ENCODE results near the gene CERS6.

CERS6 gene

DNA sequence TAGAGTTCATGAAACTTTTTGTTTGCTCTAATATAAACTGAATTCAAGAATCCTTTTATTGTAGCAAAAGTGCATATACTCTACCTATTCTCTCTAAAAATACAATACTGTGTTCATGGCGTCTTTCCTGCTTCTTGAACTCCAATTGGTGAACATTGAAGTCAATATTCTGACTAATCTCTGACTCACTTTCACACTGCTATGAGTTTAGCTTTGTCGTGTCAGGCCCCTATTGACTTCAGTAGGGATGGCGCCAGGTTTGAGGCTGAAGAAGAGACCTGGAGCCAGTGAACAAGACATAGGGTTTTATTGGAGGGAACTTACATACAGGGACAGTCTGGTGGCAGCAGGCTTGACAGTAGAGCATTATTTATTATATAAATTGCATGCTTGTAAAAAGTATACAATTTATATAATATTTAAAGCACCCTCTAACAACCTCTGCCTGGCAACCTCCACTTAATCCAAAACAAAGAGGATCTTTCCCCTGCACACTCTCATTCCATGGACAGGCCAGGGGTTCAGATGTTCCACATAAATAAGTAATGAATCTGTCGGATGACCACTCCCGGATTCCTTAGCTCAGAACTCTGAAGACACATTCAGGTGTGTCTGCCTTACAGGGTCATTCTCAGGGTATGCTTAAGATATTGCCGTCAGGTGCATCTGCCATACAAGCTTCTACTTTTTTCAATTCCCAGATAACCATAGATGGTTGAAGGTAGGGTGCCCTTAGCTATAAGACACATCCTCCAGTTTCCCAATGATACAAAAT, 141.0 kb downstream of the CERS6 start:
- Mint-ChIP-seq H3K9me3 (no peaks in the 10 kb centered on the region), H3K27me3 (no peaks in the 10 kb centered on the region), H3K4me1 (ENCODE audit: low read depth) (peaks cover 59% of the 10 kb centered on the region), H3K27ac (no peak overlapping the region), H3K36me3 (ENCODE audit: low read depth) (no peaks in the 10 kb centered on the region), H3K4me3 (no peak overlapping the region)
- intact Hi-C loops (cut with micrococcal nuclease), result no loop called here

DNA sequence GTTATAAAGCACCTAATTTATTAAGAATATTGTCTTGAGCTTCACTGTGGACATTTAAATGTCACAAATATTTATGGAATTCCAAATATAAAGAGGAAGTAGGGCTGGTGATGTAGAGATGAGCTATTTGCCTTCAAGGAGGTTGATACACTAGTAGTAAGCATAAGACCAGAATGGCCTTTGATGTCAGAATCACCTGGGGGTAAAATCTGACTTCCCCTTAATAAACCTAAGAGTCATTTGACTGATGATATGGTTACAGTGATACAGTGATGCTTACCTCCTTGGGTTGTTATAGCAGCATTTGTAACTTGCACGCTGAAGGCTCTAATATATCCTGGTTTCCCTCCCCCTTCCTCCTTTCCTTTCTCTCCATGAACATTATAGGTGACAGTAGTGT, 143.7 kb downstream of the CERS6 start:
- Mint-ChIP-seq H3K9me3 (peaks cover 10% of the 10 kb centered on the region), H3K4me1 (ENCODE audit: low read depth) (peaks cover 70% of the 10 kb centered on the region), H3K4me3 (no peak overlapping the region), H3K27ac (peak overlapping the region; percentile 13), H3K36me3 (ENCODE audit: low read depth) (peaks cover 11% of the 10 kb centered on the region), H3K27me3 (no peaks in the 10 kb centered on the region)
- intact Hi-C loops (cut with micrococcal nuclease), result no loop called here

DNA sequence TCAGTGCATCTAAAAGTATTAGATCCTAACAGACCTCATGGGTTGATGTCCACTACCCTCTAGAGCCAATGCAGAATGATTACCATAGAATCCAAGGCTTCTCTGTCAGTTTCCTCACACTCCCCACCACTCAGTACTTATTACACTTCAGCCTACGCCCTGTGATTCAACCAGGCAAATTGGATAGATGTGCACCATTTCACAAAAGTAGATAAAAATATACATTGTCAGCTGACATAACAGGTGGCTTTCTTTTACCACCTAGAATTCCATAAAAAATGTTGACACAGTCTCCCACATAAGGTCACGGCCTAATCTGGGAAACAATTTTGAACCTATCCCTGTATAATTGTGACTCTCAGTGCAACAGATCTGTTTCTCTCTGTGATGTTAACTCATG, 144.9 kb downstream of the CERS6 start:
- H3K4me1 Mint-ChIP-seq (ENCODE audit: low read depth), result peaks cover 64% of the 10 kb centered on the region
- peaks cover 22% of the 10 kb centered on the region for H3K9me3 Mint-ChIP-seq
- H3K4me3 Mint-ChIP-seq, result no peak overlapping the region
- no peaks in the 10 kb centered on the region for H3K27me3 Mint-ChIP-seq
- intact Hi-C loops (cut with micrococcal nuclease), result no loop called here
- H3K36me3 Mint-ChIP-seq (ENCODE audit: low read depth), result peaks cover 24% of the 10 kb centered on the region
- peak overlapping the region; percentile 13 for H3K27ac Mint-ChIP-seq

DNA sequence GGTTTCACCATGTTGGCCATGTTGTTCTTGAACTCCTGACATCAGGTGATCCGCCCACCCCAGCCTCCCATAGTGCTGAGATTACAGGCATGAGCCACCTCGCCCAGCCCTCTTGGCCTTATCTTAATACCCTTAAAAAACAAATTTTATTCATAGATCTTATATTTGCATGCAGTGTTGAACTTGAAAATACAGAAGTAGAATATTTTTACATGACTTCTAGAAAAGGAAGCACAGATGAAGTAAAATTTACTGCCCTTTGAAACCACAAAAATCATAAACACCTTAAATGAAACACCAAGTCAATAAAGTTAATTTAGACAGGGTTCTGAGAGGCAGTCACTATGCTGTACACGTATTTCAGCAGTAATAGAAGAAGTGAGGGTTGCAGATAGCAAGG, 145.7 kb downstream of the CERS6 start:
- no peak overlapping the region for H3K4me3 Mint-ChIP-seq
- H3K9me3 Mint-ChIP-seq, result peaks cover 30% of the 10 kb centered on the region
- peaks cover 30% of the 10 kb centered on the region for H3K36me3 Mint-ChIP-seq (ENCODE audit: low read depth)
- H3K27ac Mint-ChIP-seq, result peak overlapping the region; percentile 13
- no peaks in the 10 kb centered on the region for H3K27me3 Mint-ChIP-seq
- peaks cover 70% of the 10 kb centered on the region for H3K4me1 Mint-ChIP-seq (ENCODE audit: low read depth)
- intact Hi-C loops (cut with micrococcal nuclease), result no loop called here

DNA sequence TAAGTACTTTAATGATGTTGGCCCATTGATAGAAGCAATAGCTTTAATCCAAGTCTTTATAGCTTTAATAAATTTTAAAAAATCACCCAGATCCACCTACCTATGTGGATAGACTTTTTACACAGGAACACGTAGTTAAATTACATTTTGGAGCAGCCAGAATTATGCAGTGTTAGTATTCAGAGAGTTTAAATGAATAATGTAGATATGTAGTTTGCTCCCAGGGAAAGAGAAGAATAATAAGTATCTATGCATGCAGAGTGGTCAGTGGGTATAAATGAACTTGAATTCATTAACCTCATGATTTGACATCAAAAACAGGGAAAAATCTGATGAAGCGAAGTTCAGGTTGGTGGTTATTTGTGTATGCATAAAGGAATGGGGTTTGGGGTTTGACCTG, 146.3 kb downstream of the CERS6 start:
- Mint-ChIP-seq H3K36me3 (ENCODE audit: low read depth) (peaks cover 30% of the 10 kb centered on the region), H3K9me3 (peaks cover 30% of the 10 kb centered on the region), H3K4me1 (ENCODE audit: low read depth) (peaks cover 70% of the 10 kb centered on the region), H3K4me3 (no peak overlapping the region), H3K27me3 (no peaks in the 10 kb centered on the region), H3K27ac (peak overlapping the region; percentile 13)
- intact Hi-C loops (cut with micrococcal nuclease), result no loop called here

DNA sequence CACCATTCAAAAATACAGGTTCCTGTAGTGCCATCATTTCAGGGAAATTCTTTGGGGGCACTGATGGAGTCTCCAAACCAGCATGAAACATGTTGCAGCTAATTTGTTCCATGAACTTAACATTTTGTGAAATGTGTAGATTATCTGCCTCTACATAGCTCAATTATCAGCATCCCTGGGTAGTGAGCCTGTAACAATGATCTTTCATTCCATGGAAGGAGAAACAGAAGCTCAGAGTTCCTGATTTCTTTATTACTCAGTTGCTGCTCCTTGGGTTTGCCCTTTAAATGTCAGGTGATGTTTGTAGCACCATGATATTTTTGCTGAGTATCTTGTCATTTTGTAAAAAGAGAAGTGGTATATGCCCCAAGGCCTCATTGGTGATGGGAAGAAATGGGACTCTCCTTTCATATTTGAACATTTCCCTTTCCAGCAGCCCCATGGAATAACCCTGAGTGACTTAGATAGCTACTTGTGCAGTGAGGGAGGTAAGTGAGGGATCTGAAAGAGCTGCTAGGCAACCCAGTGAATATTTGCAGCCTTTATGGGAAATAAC, 146.9 kb downstream of the CERS6 start:
- Mint-ChIP-seq H3K4me3 (no peak overlapping the region), H3K36me3 (ENCODE audit: low read depth) (peaks cover 30% of the 10 kb centered on the region), H3K27me3 (no peaks in the 10 kb centered on the region), H3K9me3 (peaks cover 30% of the 10 kb centered on the region), H3K27ac (peak overlapping the region; percentile 13), H3K4me1 (ENCODE audit: low read depth) (peaks cover 70% of the 10 kb centered on the region)
- intact Hi-C loops (cut with micrococcal nuclease), result no loop called here

DNA sequence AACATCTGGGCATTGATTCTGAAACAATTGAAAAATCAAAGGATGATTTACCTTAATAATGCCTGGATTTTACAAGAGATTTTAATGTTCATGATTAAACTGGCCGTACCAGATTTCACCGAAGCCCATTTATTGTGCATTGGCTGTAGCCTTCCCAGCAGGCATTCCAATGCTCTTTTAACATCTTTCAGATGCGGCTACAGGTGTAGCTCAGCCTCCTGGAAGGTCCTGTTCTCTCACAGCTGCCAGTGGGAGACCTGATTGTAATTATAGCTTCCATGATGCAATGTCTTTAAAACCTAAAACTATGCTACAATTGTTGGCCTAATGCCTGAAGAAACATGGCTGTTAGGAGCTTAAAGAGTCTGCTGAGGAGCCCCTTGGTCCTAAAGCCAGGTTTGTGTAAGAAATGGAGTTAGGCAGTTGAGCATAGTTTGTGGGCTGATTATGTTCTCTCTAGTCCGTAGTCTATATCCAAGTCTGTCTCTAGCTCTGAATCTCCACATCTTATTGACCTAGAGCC, 147.4 kb downstream of the CERS6 start:
- no peaks in the 10 kb centered on the region for H3K27me3 Mint-ChIP-seq
- H3K36me3 Mint-ChIP-seq (ENCODE audit: low read depth), result peaks cover 30% of the 10 kb centered on the region
- no peak overlapping the region for H3K4me3 Mint-ChIP-seq
- peak overlapping the region; percentile 13 for H3K27ac Mint-ChIP-seq
- peaks cover 30% of the 10 kb centered on the region for H3K9me3 Mint-ChIP-seq
- intact Hi-C loops (cut with micrococcal nuclease), result no loop called here
- peaks cover 70% of the 10 kb centered on the region for H3K4me1 Mint-ChIP-seq (ENCODE audit: low read depth)

DNA sequence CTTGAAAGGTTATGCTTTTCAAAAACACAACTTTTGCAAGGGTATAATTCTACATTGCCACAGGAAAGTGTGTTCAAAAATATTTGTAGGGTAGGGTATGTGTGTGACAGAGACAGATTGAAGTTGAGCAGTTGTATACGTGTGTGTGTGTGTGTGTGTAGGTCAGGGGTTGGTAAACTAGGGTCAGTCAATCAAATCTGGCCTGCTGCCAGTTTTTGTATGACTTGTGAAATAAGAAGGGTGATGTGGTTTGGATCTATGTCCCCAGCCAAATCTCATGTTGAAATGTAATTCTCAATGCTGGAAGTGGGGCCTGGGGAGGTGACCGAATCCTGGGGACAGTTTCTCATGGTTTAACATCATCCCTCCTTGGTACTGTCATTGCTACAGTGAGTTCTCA, 148.2 kb downstream of the CERS6 start:
- intact Hi-C loops (cut with micrococcal nuclease), result no loop called here
- H3K4me1 Mint-ChIP-seq (ENCODE audit: low read depth), result peaks cover 64% of the 10 kb centered on the region
- H3K9me3 Mint-ChIP-seq, result peaks cover 30% of the 10 kb centered on the region
- H3K36me3 Mint-ChIP-seq (ENCODE audit: low read depth), result peaks cover 30% of the 10 kb centered on the region
- no peak overlapping the region for H3K4me3 Mint-ChIP-seq
- H3K27ac Mint-ChIP-seq, result peak overlapping the region; percentile 13
- H3K27me3 Mint-ChIP-seq, result no peaks in the 10 kb centered on the region

DNA sequence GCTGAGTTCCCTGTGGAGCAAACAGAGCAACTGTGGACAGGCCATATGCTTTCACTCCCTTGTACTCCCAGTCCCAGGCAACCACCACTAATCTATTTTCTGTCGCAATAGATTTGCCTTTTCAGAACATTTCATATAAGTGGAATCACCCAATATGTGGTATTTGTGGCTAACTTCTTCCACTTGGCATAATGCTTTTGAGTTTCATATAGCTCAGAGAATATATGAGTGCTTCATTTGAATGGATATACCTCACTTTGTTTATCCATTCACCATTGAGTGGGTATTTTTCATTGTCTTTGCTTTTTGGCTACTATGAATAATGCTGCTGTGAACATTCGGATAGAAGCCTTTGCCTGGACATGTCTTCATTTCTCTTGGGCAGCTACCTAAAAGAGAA, 151.9 kb downstream of the CERS6 start:
- Mint-ChIP-seq H3K36me3 (ENCODE audit: low read depth) (peaks cover 40% of the 10 kb centered on the region), H3K4me3 (no peak overlapping the region), H3K27me3 (no peaks in the 10 kb centered on the region), H3K9me3 (peaks cover 30% of the 10 kb centered on the region), H3K4me1 (ENCODE audit: low read depth) (peaks cover 28% of the 10 kb centered on the region), H3K27ac (no peak overlapping the region)
- intact Hi-C loops (cut with micrococcal nuclease), result no loop called here

DNA sequence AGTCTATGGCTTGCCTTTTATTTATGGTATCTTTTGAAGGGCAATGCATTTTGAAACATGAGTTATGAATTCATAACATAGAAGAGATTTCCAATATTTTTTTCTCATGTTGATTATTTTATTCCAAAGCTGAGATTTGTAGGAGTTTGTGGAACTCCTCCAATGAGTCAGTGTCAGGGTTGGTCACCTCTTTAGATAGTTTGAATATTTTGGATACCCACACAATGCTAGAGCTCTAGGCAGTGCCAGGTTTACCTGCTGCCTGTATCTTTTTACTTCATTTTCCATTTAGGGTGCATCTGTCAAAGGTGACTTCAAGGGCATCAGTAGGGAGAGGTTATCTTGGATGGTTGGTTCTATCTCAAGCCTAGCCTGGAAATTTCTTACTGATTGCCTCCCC, 152.7 kb downstream of the CERS6 start:
- peaks cover 29% of the 10 kb centered on the region for H3K9me3 Mint-ChIP-seq
- no peak overlapping the region for H3K27ac Mint-ChIP-seq
- no peak overlapping the region for H3K4me3 Mint-ChIP-seq
- H3K27me3 Mint-ChIP-seq, result no peaks in the 10 kb centered on the region
- peaks cover 42% of the 10 kb centered on the region for H3K36me3 Mint-ChIP-seq (ENCODE audit: low read depth)
- H3K4me1 Mint-ChIP-seq (ENCODE audit: low read depth), result peaks cover 20% of the 10 kb centered on the region
- intact Hi-C loops (cut with micrococcal nuclease), result no loop called here

DNA sequence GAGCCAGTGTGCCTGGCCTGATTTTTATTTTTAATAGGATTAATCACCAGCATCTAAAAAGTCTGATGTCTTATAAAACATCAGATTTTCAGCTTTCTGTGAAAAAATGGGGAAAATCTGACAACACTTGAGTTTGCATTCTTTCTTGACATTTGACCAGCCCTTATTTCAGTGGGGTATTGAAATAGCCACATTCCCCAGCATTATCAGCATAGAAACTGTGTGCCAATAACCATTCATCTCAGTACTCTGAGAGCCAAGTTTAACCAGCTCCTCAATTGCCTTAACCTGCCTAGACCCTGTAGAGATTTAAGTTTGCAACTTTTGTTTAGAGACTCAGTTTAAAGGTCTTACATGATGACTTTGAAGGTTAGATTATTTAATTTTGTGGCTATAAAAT, 155.0 kb downstream of the CERS6 start:
- Mint-ChIP-seq H3K36me3 (ENCODE audit: low read depth) (peaks cover 33% of the 10 kb centered on the region), H3K27me3 (no peaks in the 10 kb centered on the region), H3K27ac (no peak overlapping the region), H3K4me1 (ENCODE audit: low read depth) (peaks cover 6% of the 10 kb centered on the region), H3K9me3 (peaks cover 6% of the 10 kb centered on the region), H3K4me3 (no peak overlapping the region)
- intact Hi-C loops (cut with micrococcal nuclease), result no loop called here

DNA sequence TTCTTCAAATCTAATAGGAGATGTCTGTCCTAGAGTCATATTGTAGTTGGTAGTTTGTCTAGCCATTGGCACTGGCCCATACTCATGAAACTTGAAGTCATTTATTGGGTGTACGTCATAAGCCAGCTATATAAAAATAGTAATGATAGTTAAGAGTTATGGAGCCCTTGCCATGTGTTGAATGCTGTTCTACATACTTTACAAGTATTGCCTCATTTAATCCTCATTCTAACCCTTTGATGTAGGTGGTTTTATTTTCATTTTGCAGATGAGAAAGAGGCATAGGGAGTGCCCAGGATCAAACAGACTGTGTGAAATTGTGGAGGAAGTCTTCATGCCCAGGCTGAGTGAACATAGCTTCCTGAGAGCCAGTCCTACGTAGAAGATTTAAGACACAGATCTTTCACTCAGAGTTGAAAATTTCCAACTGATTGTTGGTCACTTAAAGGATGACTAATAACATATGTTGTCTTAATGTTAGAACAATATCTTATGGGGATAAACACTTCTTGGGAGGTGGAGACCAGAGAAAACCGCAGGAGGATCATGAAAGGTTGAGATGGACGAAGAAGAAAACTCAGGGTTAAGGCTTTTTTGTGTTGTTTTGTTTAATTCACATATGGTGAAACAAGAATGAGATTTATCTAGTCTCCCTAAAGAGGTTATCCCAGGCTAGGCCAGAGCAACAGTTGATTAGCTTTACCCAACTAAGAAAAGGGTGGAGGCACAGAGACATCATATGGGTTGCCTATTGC, 156.0 kb downstream of the CERS6 start:
- peaks cover 28% of the 10 kb centered on the region for H3K36me3 Mint-ChIP-seq (ENCODE audit: low read depth)
- no peaks in the 10 kb centered on the region for H3K27me3 Mint-ChIP-seq
- no peak overlapping the region for H3K27ac Mint-ChIP-seq
- H3K4me3 Mint-ChIP-seq, result no peak overlapping the region
- no peaks in the 10 kb centered on the region for H3K9me3 Mint-ChIP-seq
- no peaks in the 10 kb centered on the region for H3K4me1 Mint-ChIP-seq (ENCODE audit: low read depth)
- intact Hi-C loops (cut with micrococcal nuclease), result no loop called here

DNA sequence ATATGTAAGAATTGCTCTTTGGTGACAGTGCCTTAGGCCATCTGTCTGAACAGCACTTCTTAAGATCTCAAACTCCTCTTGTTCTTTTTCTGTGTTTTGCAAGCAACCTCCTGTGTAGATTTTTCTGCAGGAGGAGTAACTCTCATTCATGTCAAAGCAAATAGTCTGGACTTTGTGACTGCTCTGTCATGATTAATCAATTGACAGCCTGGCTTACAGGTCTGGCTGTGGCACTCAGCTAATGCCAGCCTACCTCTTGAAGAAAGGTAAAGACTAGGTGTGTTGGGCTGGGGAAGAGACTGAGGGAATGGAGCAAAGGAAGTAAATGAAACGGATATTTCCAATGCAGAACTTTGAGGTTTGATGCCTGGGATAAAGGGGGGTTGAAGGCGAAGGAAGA, 156.6 kb downstream of the CERS6 start:
- H3K4me3 Mint-ChIP-seq, result no peak overlapping the region
- no peak overlapping the region for H3K27ac Mint-ChIP-seq
- H3K27me3 Mint-ChIP-seq, result no peaks in the 10 kb centered on the region
- no peaks in the 10 kb centered on the region for H3K9me3 Mint-ChIP-seq
- peaks cover 28% of the 10 kb centered on the region for H3K36me3 Mint-ChIP-seq (ENCODE audit: low read depth)
- H3K4me1 Mint-ChIP-seq (ENCODE audit: low read depth), result peaks cover 2% of the 10 kb centered on the region
- intact Hi-C loops (cut with micrococcal nuclease), result no loop called here

DNA sequence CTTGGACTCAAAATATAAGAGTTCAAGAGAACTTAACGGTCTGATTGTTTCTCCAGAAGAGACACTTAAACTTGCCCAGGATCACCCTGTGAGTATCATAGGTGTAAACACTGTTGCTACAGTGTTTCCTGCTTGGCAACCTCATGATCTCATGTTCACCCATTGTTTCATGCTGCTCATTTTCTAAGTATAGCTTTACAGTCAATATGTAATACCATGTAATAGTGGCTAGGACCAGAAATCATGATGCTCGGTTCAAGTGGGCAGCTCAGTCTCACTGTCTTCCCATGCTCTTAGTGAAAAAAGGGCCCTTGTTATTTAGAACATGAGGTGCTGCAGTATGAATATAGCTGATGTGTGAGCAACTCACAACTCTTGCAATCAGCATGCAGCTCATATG, 157.5 kb downstream of the CERS6 start:
- peaks cover 6% of the 10 kb centered on the region for H3K4me1 Mint-ChIP-seq (ENCODE audit: low read depth)
- H3K27me3 Mint-ChIP-seq, result no peaks in the 10 kb centered on the region
- H3K36me3 Mint-ChIP-seq (ENCODE audit: low read depth), result peaks cover 28% of the 10 kb centered on the region
- intact Hi-C loops (cut with micrococcal nuclease), result no loop called here
- H3K4me3 Mint-ChIP-seq, result no peak overlapping the region
- no peaks in the 10 kb centered on the region for H3K9me3 Mint-ChIP-seq
- H3K27ac Mint-ChIP-seq, result peak overlapping the region; percentile 14
